Loucy (cell line): ENCODE measurements around the gene PKNOX2.

ENCODE experiments used
- H2AFZ ChIP-seq: fragments of 200-600 bp; sonication (generic); 2 replicates; pipeline ENCODE4 v1.6.0; 2016; ENCODE audit warnings: antibody characterized with exemption, mild to moderate bottlenecking, low read length, moderate library complexity
- H3F3A ChIP-seq: fragments of 200-600 bp; 2 replicates; pipeline ENCODE4 v1.6.0; 2016; ENCODE audit warnings: antibody characterized with exemption, low read depth, mild to moderate bottlenecking
- H3K27me3 ChIP-seq: fragments of 200-600 bp; sonication (generic); 2 replicates; pipeline ENCODE4 v1.6.1; 2014; ENCODE audit warnings: low read length, mild to moderate bottlenecking; ENCODE audit not compliant: insufficient read depth, poor library complexity, severe bottlenecking
- H3K36me3 ChIP-seq: fragments of 200-600 bp; sonication (generic); 2 replicates; pipeline ENCODE4 v1.6.1; 2016; ENCODE audit warnings: low read length; ENCODE audit not compliant: insufficient read depth
- H3K4me1 ChIP-seq: fragments of 200-600 bp; sonication (generic); 2 replicates; pipeline ENCODE4 v1.5.1; 2014; ENCODE audit warnings: low read length, mild to moderate bottlenecking; ENCODE audit not compliant: insufficient read depth, poor library complexity, severe bottlenecking
- H3K4me2 ChIP-seq: fragments of 200-600 bp; sonication (generic); 2 replicates; pipeline ENCODE4 v1.6.0; 2014; ENCODE audit warnings: antibody characterized with exemption, low read length, low read depth, mild to moderate bottlenecking; ENCODE audit not compliant: poor library complexity, severe bottlenecking
- H3K4me3 ChIP-seq: fragments of 200-600 bp; sonication (generic); 2 replicates; pipeline ENCODE4 v1.5.1; 2014; ENCODE audit warnings: low read length, mild to moderate bottlenecking, mixed read lengths; ENCODE audit not compliant: poor library complexity, severe bottlenecking
- H3K79me2 ChIP-seq: fragments of 200-600 bp; sonication (generic); 2 replicates; pipeline ENCODE4 v1.6.1; 2014; ENCODE audit warnings: low read length; ENCODE audit not compliant: insufficient read depth
- H3K9ac ChIP-seq: fragments of 200-600 bp; sonication (generic); 2 replicates; pipeline ENCODE4 v1.6.0; 2014; ENCODE audit warnings: mild to moderate bottlenecking, low read depth, low read length, moderate library complexity; ENCODE audit not compliant: poor library complexity, severe bottlenecking
- H3K9me2 ChIP-seq: fragments of 200-600 bp; sonication (generic); replicated peaks from 2 replicates; pipeline ENCODE4 v1.6.1; 2016; ENCODE audit warnings: low read depth, low read length, mixed read lengths
- H3K9me3 ChIP-seq: fragments of 200-600 bp; sonication (generic); 2 replicates; pipeline ENCODE4 v1.6.1; 2014; ENCODE audit warnings: mild to moderate bottlenecking, antibody characterized with exemption, low read length, low read depth; ENCODE audit not compliant: insufficient read depth
- H4K20me1 ChIP-seq: fragments of 200-600 bp; sonication (generic); 2 replicates; pipeline ENCODE4 v1.6.0; 2014; ENCODE audit warnings: antibody characterized with exemption, low read length, mild to moderate bottlenecking; ENCODE audit not compliant: insufficient read depth, poor library complexity, severe bottlenecking
- EZH2phosphoT487 ChIP-seq: fragments of 200-600 bp; IDR thresholded peaks from 2 replicates; pipeline ENCODE4 v1.6.1; 2018; ENCODE audit warnings: antibody characterized with exemption, mild to moderate bottlenecking, moderate library complexity, borderline replicate concordance
- TF ChIP-seq, protein P1 (sequence below): fragments of 200-600 bp; sonication (generic); conservative IDR thresholded peaks from 2 replicates; pipeline ENCODE4 v1.5.1; 2014; ENCODE audit warnings: mild to moderate bottlenecking, antibody characterized with exemption, low read length

Gene PKNOX2

DNA sequence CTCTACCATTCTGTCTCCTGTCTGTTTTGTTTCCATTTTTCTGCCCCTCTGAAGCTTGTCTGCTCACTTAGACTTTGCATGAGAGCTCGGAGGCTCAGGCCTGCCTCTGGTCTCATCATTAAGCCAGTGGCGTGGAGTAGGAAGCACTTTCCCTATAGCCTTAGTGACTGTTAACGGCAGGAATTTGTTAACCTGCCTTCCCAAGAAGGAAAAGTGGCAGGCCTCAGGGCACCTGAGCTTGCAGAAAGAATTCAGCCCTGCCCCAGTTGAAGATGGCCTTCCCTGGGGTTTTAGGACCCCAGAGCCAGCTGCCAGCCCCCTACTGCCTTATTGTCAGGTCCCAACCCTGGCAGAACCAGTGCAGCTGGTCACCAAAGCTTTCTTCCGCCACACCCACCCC, 93.2 kb downstream of the PKNOX2 start:
- no peak overlapping the region for H3K9ac ChIP-seq
- H3K9me3 ChIP-seq, result no peaks in the 10 kb centered on the region
- H2AFZ ChIP-seq, result no peak overlapping the region
- no peaks in the 10 kb centered on the region for H4K20me1 ChIP-seq
- no peaks in the 10 kb centered on the region for H3K27me3 ChIP-seq
- TF ChIP-seq EZH2phosphoT487, result no peak
- TF ChIP-seq, protein P1, sequence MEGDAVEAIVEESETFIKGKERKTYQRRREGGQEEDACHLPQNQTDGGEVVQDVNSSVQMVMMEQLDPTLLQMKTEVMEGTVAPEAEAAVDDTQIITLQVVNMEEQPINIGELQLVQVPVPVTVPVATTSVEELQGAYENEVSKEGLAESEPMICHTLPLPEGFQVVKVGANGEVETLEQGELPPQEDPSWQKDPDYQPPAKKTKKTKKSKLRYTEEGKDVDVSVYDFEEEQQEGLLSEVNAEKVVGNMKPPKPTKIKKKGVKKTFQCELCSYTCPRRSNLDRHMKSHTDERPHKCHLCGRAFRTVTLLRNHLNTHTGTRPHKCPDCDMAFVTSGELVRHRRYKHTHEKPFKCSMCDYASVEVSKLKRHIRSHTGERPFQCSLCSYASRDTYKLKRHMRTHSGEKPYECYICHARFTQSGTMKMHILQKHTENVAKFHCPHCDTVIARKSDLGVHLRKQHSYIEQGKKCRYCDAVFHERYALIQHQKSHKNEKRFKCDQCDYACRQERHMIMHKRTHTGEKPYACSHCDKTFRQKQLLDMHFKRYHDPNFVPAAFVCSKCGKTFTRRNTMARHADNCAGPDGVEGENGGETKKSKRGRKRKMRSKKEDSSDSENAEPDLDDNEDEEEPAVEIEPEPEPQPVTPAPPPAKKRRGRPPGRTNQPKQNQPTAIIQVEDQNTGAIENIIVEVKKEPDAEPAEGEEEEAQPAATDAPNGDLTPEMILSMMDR, result no peak
- no peaks in the 10 kb centered on the region for H3K36me3 ChIP-seq
- H3K4me3 ChIP-seq, result no peak overlapping the region
- no peak overlapping the region for H3K4me2 ChIP-seq
- H3K9me2 ChIP-seq, result no peaks in the 10 kb centered on the region
- H3F3A ChIP-seq, result no peaks in the 10 kb centered on the region
- H3K79me2 ChIP-seq, result no peaks in the 10 kb centered on the region
- H3K4me1 ChIP-seq, result no peaks in the 10 kb centered on the region

DNA sequence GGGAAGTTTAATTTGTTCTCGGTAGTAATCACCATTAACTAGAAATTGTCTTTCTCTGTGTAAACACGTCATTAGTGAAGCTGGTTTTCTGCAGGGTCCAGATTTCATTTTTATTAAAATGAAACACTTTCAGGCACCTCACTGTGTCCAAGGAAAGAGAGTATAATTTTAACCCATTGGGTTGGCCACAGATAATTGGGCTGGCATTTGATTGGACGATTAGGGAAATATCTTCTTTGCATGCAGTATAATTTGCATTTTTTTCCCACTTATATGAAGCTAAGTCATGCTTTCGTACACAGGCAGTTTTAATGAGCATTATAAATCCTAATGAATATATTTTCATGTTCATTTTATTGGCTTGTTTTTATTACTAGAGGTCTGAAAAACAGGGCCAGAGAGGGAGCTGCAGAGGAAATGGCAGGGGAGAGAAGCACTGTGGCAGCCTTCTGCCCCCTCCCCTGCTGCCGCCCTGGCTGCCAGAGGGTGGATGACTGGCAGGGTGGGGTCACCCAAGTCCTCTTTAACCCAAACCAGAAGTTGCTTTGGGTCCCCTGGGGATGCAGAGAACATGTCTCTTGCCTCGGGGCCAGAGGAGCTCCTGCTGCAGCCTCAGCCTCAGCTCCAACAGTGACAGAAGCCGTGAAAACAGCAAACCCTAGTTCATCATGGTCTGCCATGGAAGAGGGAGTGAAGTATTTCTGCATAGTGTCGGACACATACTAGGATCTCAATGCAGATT, 93.9 kb downstream of the PKNOX2 start:
- Histone ChIP-seq H3F3A (no peaks in the 10 kb centered on the region), H3K9ac (no peak overlapping the region), H3K4me2 (peak overlapping the region; percentile 6), H4K20me1 (no peaks in the 10 kb centered on the region), H3K4me3 (no peak overlapping the region), H2AFZ (no peak overlapping the region), H3K36me3 (no peaks in the 10 kb centered on the region), H3K9me2 (no peaks in the 10 kb centered on the region), H3K27me3 (no peaks in the 10 kb centered on the region), H3K4me1 (no peaks in the 10 kb centered on the region), H3K79me2 (no peaks in the 10 kb centered on the region), H3K9me3 (no peaks in the 10 kb centered on the region)
- no peak for TF ChIP-seq EZH2phosphoT487
- TF ChIP-seq, protein P1, result no peak

DNA sequence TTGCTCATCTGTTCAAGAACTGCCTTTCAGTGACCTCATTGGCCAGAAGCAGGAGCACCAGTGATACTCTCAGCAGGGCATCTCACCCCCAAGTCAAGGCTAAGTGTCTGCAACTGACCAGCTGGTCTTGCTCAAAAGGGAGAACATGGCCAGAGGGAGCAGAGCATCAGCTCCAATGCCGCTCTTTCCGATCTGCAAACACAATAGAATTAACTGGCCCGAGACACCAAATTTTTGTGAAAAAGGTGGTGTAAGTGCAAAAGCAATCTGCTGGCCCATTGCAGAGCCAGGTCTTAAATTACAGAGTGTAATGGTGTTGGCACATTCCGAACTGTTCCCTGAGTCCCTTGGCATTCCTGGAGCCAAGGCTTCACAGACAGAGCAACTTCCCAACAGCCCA, 97.0 kb downstream of the PKNOX2 start:
- H4K20me1 ChIP-seq, result no peaks in the 10 kb centered on the region
- H3K36me3 ChIP-seq, result no peaks in the 10 kb centered on the region
- H3K27me3 ChIP-seq, result no peaks in the 10 kb centered on the region
- no peak overlapping the region for H3K9ac ChIP-seq
- no peaks in the 10 kb centered on the region for H3F3A ChIP-seq
- TF ChIP-seq, protein P1, result no peak
- TF ChIP-seq EZH2phosphoT487, result no peak
- no peak overlapping the region for H2AFZ ChIP-seq
- no peaks in the 10 kb centered on the region for H3K9me2 ChIP-seq
- no peaks in the 10 kb centered on the region for H3K79me2 ChIP-seq
- H3K9me3 ChIP-seq, result no peaks in the 10 kb centered on the region
- H3K4me2 ChIP-seq, result no peak overlapping the region
- no peaks in the 10 kb centered on the region for H3K4me1 ChIP-seq
- no peak overlapping the region for H3K4me3 ChIP-seq
